H9 (cell line): Measurements from ENCODE around the gene DEDD2. TPM values are rescaled to one million over a fixed set of nuclear protein-coding genes. Genes with fewer than 3 reads are reported as not detected.

ENCODE experiments used
- DNase-seq: peaks from one replicate; pipeline ENCODE4 v3.0.0-alpha.2; 2017
- H2AFZ ChIP-seq: one replicate; pipeline ENCODE4 v1.6.1; 2013; ENCODE audit warnings: mild to moderate bottlenecking, low read length, control low read depth, moderate library complexity
- H2AK5ac ChIP-seq: 2 replicates; pipeline ENCODE4 v1.6.1; 2013; ENCODE audit warnings: low read length, control low read depth, mixed read lengths; ENCODE audit not compliant: insufficient read length
- H2BK120ac ChIP-seq: one replicate; pipeline ENCODE4 v1.6.1; 2013; ENCODE audit warnings: low read depth, mild to moderate bottlenecking, low read length, control low read depth, inconsistent platforms; ENCODE audit not compliant: poor library complexity, severe bottlenecking
- H2BK12ac ChIP-seq: 2 replicates; pipeline ENCODE4 v1.6.1; 2013; ENCODE audit warnings: low read length, control low read depth, mixed read lengths, low read depth; ENCODE audit not compliant: insufficient read length
- H2BK15ac ChIP-seq: 2 replicates; pipeline ENCODE4 v1.6.1; 2013; ENCODE audit warnings: low read depth, low read length, control low read depth
- H2BK20ac ChIP-seq: one replicate; pipeline ENCODE4 v1.6.1; 2013; ENCODE audit warnings: low read depth, mild to moderate bottlenecking, low read length, control low read depth, inconsistent platforms; ENCODE audit not compliant: poor library complexity, severe bottlenecking
- H2BK5ac ChIP-seq: 2 replicates; pipeline ENCODE4 v1.6.1; 2013; ENCODE audit warnings: low read length, control low read depth, mixed read lengths; ENCODE audit not compliant: insufficient read length
- H3K14ac ChIP-seq: 2 replicates; pipeline ENCODE4 v1.6.1; 2013; ENCODE audit warnings: low read length, control low read depth; ENCODE audit not compliant: insufficient read depth
- H3K18ac ChIP-seq: 2 replicates; pipeline ENCODE4 v1.6.1; 2013; ENCODE audit warnings: low read depth, mild to moderate bottlenecking, mixed read lengths, low read length, control low read depth; ENCODE audit not compliant: insufficient read length
- H3K23ac ChIP-seq: 2 replicates; pipeline ENCODE4 v1.6.1; 2013; ENCODE audit warnings: low read length, control low read depth, mixed read lengths, low read depth; ENCODE audit not compliant: insufficient read length
- H3K23me2 ChIP-seq: 2 replicates; pipeline ENCODE4 v1.6.1; 2013; ENCODE audit warnings: low read depth, mild to moderate bottlenecking, mixed read lengths, low read length, control low read depth; ENCODE audit not compliant: insufficient read length, poor library complexity, severe bottlenecking
- H3K27ac ChIP-seq: 2 replicates; pipeline ENCODE4 v1.5.1; 2013; ENCODE audit warnings: low read length, control low read depth, mixed read lengths, low read depth; ENCODE audit not compliant: insufficient read length
- H3K27me3 ChIP-seq: 2 replicates; pipeline ENCODE4 v1.6.1; 2013; ENCODE audit warnings: low read length, control low read depth, inconsistent platforms; ENCODE audit not compliant: insufficient read depth
- H3K4ac ChIP-seq: 2 replicates; pipeline ENCODE4 v1.6.1; 2013; ENCODE audit warnings: low read depth, mild to moderate bottlenecking, control low read depth, inconsistent platforms, low read length, moderate library complexity
- H3K4me1 ChIP-seq: 2 replicates; pipeline ENCODE4 v1.6.1; 2013; ENCODE audit warnings: low read length, control low read depth, inconsistent platforms; ENCODE audit not compliant: insufficient read depth
- H3K4me2 ChIP-seq: 2 replicates; pipeline ENCODE4 v1.6.1; 2013; ENCODE audit warnings: low read length, control low read depth, mixed read lengths; ENCODE audit not compliant: insufficient read length, insufficient read depth
- H3K56ac ChIP-seq: 2 replicates; pipeline ENCODE4 v1.6.1; 2013; ENCODE audit warnings: low read depth, mild to moderate bottlenecking, mixed read lengths, low read length, control low read depth; ENCODE audit not compliant: insufficient read length
- H3K79me1 ChIP-seq: 2 replicates; pipeline ENCODE4 v1.6.1; 2013; ENCODE audit warnings: low read depth, mild to moderate bottlenecking, moderate library complexity, low read length, control low read depth, inconsistent platforms; ENCODE audit not compliant: insufficient read depth, poor library complexity, severe bottlenecking
- H3K79me2 ChIP-seq: 2 replicates; pipeline ENCODE4 v1.6.1; 2013; ENCODE audit warnings: low read length, control low read depth, inconsistent platforms; ENCODE audit not compliant: insufficient read depth
- H3K9ac ChIP-seq: 2 replicates; pipeline ENCODE4 v1.6.1; 2013; ENCODE audit warnings: low read length, control low read depth, mixed read lengths; ENCODE audit not compliant: insufficient read length; ENCODE audit errors: extremely low read depth
- H3K9me3 ChIP-seq: one replicate; pipeline ENCODE4 v1.6.1; 2013; ENCODE audit warnings: low read depth, low read length, inconsistent platforms; ENCODE audit not compliant: control insufficient read depth
- H3T11ph ChIP-seq: one replicate; pipeline ENCODE4 v1.6.1; 2013; ENCODE audit warnings: mild to moderate bottlenecking, low read length, control low read depth, inconsistent platforms
- H4K20me1 ChIP-seq: one replicate; pipeline ENCODE4 v1.6.1; 2013; ENCODE audit not compliant: control insufficient read depth, insufficient read length, insufficient read depth
- H4K5ac ChIP-seq: 2 replicates; pipeline ENCODE4 v1.6.1; 2013; ENCODE audit warnings: low read depth, mild to moderate bottlenecking, mixed read lengths, low read length, control low read depth; ENCODE audit not compliant: insufficient read length
- H4K8ac ChIP-seq: replicated peaks from 2 replicates; pipeline ENCODE4 v1.6.1; 2013; ENCODE audit warnings: low read length, control low read depth, mixed read lengths, low read depth; ENCODE audit not compliant: insufficient read length
- H4K91ac ChIP-seq: 2 replicates; pipeline ENCODE4 v1.6.1; 2013; ENCODE audit warnings: low read depth, mild to moderate bottlenecking, moderate library complexity, mixed read lengths, low read length, control low read depth; ENCODE audit not compliant: insufficient read length
- H3K27ac Mint-ChIP-seq, 3 experiments: 2 replicates in 2 of 3; 3 replicates in 1 of 3; pipeline ENCODE4 v1.8.0; 2020 to 2021; ENCODE audit warnings: mixed read lengths in 3 of 3, mild to moderate bottlenecking in 1 of 3, moderate library complexity in 1 of 3
- H3K27me3 Mint-ChIP-seq: 2 replicates; pipeline ENCODE4 v1.8.0; 2021; ENCODE audit warnings: low read depth, mild to moderate bottlenecking, moderate library complexity, mixed read lengths
- H3K36me3 Mint-ChIP-seq, 3 experiments: 2 replicates in 2 of 3; 3 replicates in 1 of 3; pipeline ENCODE4 v1.8.0; 2020 to 2021; ENCODE audit warnings: low read depth in 3 of 3, mixed read lengths in 3 of 3; ENCODE audit not compliant: insufficient read depth in 1 of 3
- H3K4me1 Mint-ChIP-seq, 2 experiments: 2 replicates each; pipeline ENCODE4 v1.8.0; 2020; ENCODE audit warnings: mixed read lengths in 2 of 2
- H3K4me3 Mint-ChIP-seq, 2 experiments: 2 replicates in 1 of 2; 3 replicates in 1 of 2; pipeline ENCODE4 v1.8.0; 2020 to 2021; ENCODE audit warnings: mild to moderate bottlenecking in 2 of 2, mixed read lengths in 2 of 2, moderate library complexity in 1 of 2
- H3K9me3 Mint-ChIP-seq, 2 experiments: 2 replicates in 1 of 2; 3 replicates in 1 of 2; pipeline ENCODE4 v1.8.0; 2020; ENCODE audit warnings: mild to moderate bottlenecking in 2 of 2, mixed read lengths in 2 of 2, moderate library complexity in 1 of 2
- WGBS: extraction: QIAGEN DNeasy Blood & Tissue Kit; methylation state at CpG from one replicate; pipeline ENCODE4 v1.1.7; 2013; ENCODE audit warnings: missing lambda C conversion rate, low lambda C conversion rate, mixed read lengths; ENCODE audit not compliant: insufficient read length; ENCODE audit errors: extremely low coverage; 5-methylcytosine and 5-hydroxymethylcytosine counted together
- total RNA-seq: library from RNA; stranded (reverse); gene quantifications from 2 replicates; pipeline ENCODE4 v1.2.1, GENCODE V29; 2021
- TF ChIP-seq, protein P1 (sequence below): fragments of 200-600 bp; sonication (generic); conservative IDR thresholded peaks from 3 replicates; pipeline ENCODE4 v1.8.0; 2021; ENCODE audit warnings: antibody characterized with exemption, mild to moderate bottlenecking

The DEDD2 gene
- total RNA-seq, 1 experiment from 2014 or later: 32.3 TPM

- Histone ChIP-seq H2BK12ac (no peak overlapping the region), H3K79me1 (no peaks in the 10 kb centered on the region), H4K5ac (no peak overlapping the region), H2AK5ac (no peak overlapping the region), H3K56ac (no peak overlapping the region), H3T11ph (no peak overlapping the region), H3K18ac (no peak overlapping the region), H3K27ac (no peak overlapping the region), H3K4ac (no peak overlapping the region), H3K23me2 (no peaks in the 10 kb centered on the region), H3K79me2 (peaks cover 2% of the 10 kb centered on the region), H3K14ac (no peak overlapping the region), H2BK120ac (no peak overlapping the region), H3K9me3 (no peaks in the 10 kb centered on the region), H2BK15ac (no peak overlapping the region), H2BK5ac (no peak overlapping the region), H4K20me1 (no peaks in the 10 kb centered on the region), H2AFZ (no peak overlapping the region), H4K91ac (no peak overlapping the region), H2BK20ac (no peak overlapping the region), H3K27me3 (no peaks in the 10 kb centered on the region), H3K4me2 (no peak overlapping the region), H4K8ac (no peak overlapping the region), H3K9ac (no peak overlapping the region), H3K23ac (no peak overlapping the region), H3K4me1 (no peaks in the 10 kb centered on the region)
- no CpG with 5 or more reads among the region's 1 CpG for WGBS
- TF ChIP-seq, protein P1, sequence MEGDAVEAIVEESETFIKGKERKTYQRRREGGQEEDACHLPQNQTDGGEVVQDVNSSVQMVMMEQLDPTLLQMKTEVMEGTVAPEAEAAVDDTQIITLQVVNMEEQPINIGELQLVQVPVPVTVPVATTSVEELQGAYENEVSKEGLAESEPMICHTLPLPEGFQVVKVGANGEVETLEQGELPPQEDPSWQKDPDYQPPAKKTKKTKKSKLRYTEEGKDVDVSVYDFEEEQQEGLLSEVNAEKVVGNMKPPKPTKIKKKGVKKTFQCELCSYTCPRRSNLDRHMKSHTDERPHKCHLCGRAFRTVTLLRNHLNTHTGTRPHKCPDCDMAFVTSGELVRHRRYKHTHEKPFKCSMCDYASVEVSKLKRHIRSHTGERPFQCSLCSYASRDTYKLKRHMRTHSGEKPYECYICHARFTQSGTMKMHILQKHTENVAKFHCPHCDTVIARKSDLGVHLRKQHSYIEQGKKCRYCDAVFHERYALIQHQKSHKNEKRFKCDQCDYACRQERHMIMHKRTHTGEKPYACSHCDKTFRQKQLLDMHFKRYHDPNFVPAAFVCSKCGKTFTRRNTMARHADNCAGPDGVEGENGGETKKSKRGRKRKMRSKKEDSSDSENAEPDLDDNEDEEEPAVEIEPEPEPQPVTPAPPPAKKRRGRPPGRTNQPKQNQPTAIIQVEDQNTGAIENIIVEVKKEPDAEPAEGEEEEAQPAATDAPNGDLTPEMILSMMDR: no peak
- Mint-ChIP-seq H3K27me3 (no peaks in the 10 kb centered on the region), H3K4me3 (no peak overlapping the region; a peak in 1 of 5 replicates), H3K9me3 (no peaks in the 10 kb centered on the region), H3K4me1 (0 out of 4 replicates have a peak, but pooled peaks cover 0 to 3% of the 10 kb centered on the region in 2 experiments), H3K27ac (no peak overlapping the region), H3K36me3 (peaks cover 38 to 82% (median 73%) of the 10 kb centered on the region in 3 experiments; a peak in 6 of 7 replicates)
- DNase-seq: no peak
Measured at GRCh38 chr19:42226886-42227285, 9.4 kb upstream of the DEDD2 start.
